GM23248 (cell line): ENCODE data around the gene CLCN1.

Experiments used
- EZH2 ChIP-seq: fragments of 200-600 bp; sonication (generic); IDR thresholded peaks from 2 replicates; pipeline ENCODE4 v1.6.1; 2018; ENCODE audit warnings: antibody characterized with exemption, mild to moderate bottlenecking; ENCODE audit not compliant: insufficient read depth, poor library complexity, severe bottlenecking
- EZH2phosphoT487 ChIP-seq: fragments of 200-600 bp; sonication (generic); IDR thresholded peaks from 2 replicates; pipeline ENCODE4 v1.6.1; 2018; ENCODE audit warnings: antibody characterized with exemption, moderate library complexity, mild to moderate bottlenecking, low read depth; ENCODE audit not compliant: insufficient read depth

DNA sequence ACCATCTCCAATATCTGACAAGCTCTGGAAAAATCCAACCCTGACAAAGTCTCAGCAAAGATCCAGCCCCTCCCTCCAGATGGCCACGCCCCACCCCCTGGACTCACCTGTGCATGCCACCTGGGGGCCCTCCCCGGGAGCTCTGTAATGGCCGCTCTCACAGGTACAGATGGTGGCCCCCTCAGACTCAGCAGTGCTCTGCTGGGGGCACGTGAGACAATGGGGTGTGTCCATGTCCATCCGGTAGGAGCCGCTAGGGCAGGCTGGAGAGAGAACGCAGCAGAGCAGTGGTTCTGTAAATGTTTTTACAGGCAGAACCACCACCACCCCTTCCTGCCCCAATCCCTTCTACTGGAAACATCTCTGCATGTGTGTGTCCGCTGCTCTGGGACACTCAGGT is 83.2 kb downstream of the CLCN1 start:
- TF ChIP-seq EZH2phosphoT487 (no peak), EZH2 (no peak)
